Stimulated activated CD4-positive, alpha-beta T cell treated with anti-CD3 and anti-CD28 coated beads, Interleukin-12 subunit alpha, Interleukin-12 subunit beta, amount 100 ng/mL, for 24 hours (primary cell): ENCODE data around the gene CAMTA1.
"Not testable (repeated sequence)": the region's sequence is repeated elsewhere in the genome, so short reads cannot be mapped to it uniquely, and the experiment has no call there.

Experiments
- DNase-seq, 2 experiments: peaks; one replicate each; pipeline ENCODE4 v3.0.0-alpha.2; 2020; ENCODE audit warnings: low read depth in 2 of 2

CAMTA1 gene

GRCh38 chr1:6810146-6810734 is 25.0 kb downstream of the CAMTA1 start:
- DNase-seq: not testable (repeated sequence)

GRCh38 chr1:6811583-6811982 is 26.3 kb downstream of the CAMTA1 start:
- no peak for DNase-seq

GRCh38 chr1:6813165-6813564 is 27.9 kb downstream of the CAMTA1 start:
- DNase-seq: no peak

GRCh38 chr1:6815726-6816125 is 30.5 kb downstream of the CAMTA1 start:
- DNase-seq: no peak

- no peak for DNase-seq
Observed at GRCh38 chr1:6819246-6820040, 34.2 kb downstream of the CAMTA1 start.

GRCh38 chr1:6820899-6821298 is 35.6 kb downstream of the CAMTA1 start:
- no peak for DNase-seq

GRCh38 chr1:6822530-6823359 is 37.5 kb downstream of the CAMTA1 start:
- DNase-seq: no peak

- no peak for DNase-seq
Observed at GRCh38 chr1:6823793-6824192, 38.5 kb downstream of the CAMTA1 start.

- DNase-seq: no peak
Observed at GRCh38 chr1:6824665-6825368, 39.6 kb downstream of the CAMTA1 start.

- DNase-seq: no peak
Observed at GRCh38 chr1:6825828-6826227, 40.6 kb downstream of the CAMTA1 start.

GRCh38 chr1:6827079-6827478 is 41.8 kb downstream of the CAMTA1 start:
- DNase-seq: no peak

- no peak for DNase-seq
Observed at GRCh38 chr1:6827630-6828165, 42.4 kb downstream of the CAMTA1 start.

- no peak for DNase-seq
Observed at GRCh38 chr1:6831366-6831765, 46.1 kb downstream of the CAMTA1 start.

- DNase-seq: not testable (repeated sequence)
Observed at GRCh38 chr1:6832006-6832405, 46.8 kb downstream of the CAMTA1 start.

- DNase-seq: no peak
Observed at GRCh38 chr1:6832531-6833188, 47.4 kb downstream of the CAMTA1 start.

GRCh38 chr1:6833804-6834203 is 48.5 kb downstream of the CAMTA1 start:
- no peak for DNase-seq

- no peak for DNase-seq
Observed at GRCh38 chr1:6834366-6834765, 49.1 kb downstream of the CAMTA1 start.

GRCh38 chr1:6835139-6835538 is 49.9 kb downstream of the CAMTA1 start:
- DNase-seq: no peak

GRCh38 chr1:6842301-6842700 is 57.0 kb downstream of the CAMTA1 start:
- DNase-seq: no peak

GRCh38 chr1:6845786-6846185 is 60.5 kb downstream of the CAMTA1 start:
- not testable (repeated sequence) for DNase-seq

- no peak for DNase-seq
Observed at GRCh38 chr1:6848816-6849215, 63.6 kb downstream of the CAMTA1 start.
